Fibroblast of lung (primary cell): Measurements from ENCODE around the gene ST8SIA4. TPM values are rescaled to one million over a fixed set of nuclear protein-coding genes. Genes with fewer than 3 reads are reported as not detected.

Experiments
- DNase-seq, 2 donors: peaks; one replicate each; pipeline versions ENCODE4 v3.0.0 to v3.0.0-alpha.2; 2010; ENCODE audit warnings: low read depth in 2 of 2
- H2AFZ ChIP-seq: 2 replicates; pipeline ENCODE4 v1.5.1; 2012; ENCODE audit warnings: low read length, control low read depth, inconsistent platforms
- H3K27ac ChIP-seq: 2 replicates; pipeline ENCODE4 v1.5.1; 2011; ENCODE audit warnings: low read length, control low read depth; ENCODE audit not compliant: insufficient read depth
- H3K27me3 ChIP-seq: 2 replicates; pipeline ENCODE4 v1.5.1; 2011; ENCODE audit warnings: mild to moderate bottlenecking, low read length; ENCODE audit not compliant: control insufficient read depth, insufficient read depth
- H3K36me3 ChIP-seq: 2 replicates; pipeline ENCODE4 v1.5.1; 2011; ENCODE audit warnings: low read length; ENCODE audit not compliant: control insufficient read depth, insufficient read depth
- H3K4me1 ChIP-seq: 2 replicates; pipeline ENCODE4 v1.5.1; 2011; ENCODE audit warnings: low read length; ENCODE audit not compliant: control insufficient read depth, insufficient read depth; ENCODE audit errors: extremely low read depth
- H3K4me2 ChIP-seq: 2 replicates; pipeline ENCODE4 v1.5.1; 2011; ENCODE audit warnings: low read length, control low read depth; ENCODE audit not compliant: insufficient read depth; ENCODE audit errors: extremely low read depth
- H3K4me3 ChIP-seq, 4 experiments: fragments of 200-600 bp in 1 of 4; sonication (generic) in 1 of 4; replicated peaks in 1 of 4; 2 replicates each; pipeline ENCODE4 v1.5.1; 2011 to 2016; ENCODE audit warnings: low read length in 4 of 4, low read depth in 3 of 4, mild to moderate bottlenecking in 3 of 4, control low read depth in 2 of 4, inconsistent platforms in 1 of 4, mixed read lengths in 1 of 4; ENCODE audit not compliant: insufficient read depth in 1 of 4; ENCODE audit errors: control extremely low read depth in 1 of 4
- H3K79me2 ChIP-seq: 2 replicates; pipeline ENCODE4 v1.5.1; 2012; ENCODE audit warnings: mild to moderate bottlenecking, low read length, inconsistent platforms; ENCODE audit not compliant: control insufficient read depth, insufficient read depth
- H3K9ac ChIP-seq: 2 replicates; pipeline ENCODE4 v1.5.1; 2011; ENCODE audit warnings: mild to moderate bottlenecking, low read length, control low read depth; ENCODE audit not compliant: insufficient read depth
- H3K9me3 ChIP-seq: 2 replicates; pipeline ENCODE4 v1.5.1; 2012; ENCODE audit warnings: low read depth, low read length; ENCODE audit not compliant: control insufficient read depth, insufficient read depth
- H4K20me1 ChIP-seq: 2 replicates; pipeline ENCODE4 v1.5.1; 2011; ENCODE audit warnings: low read length; ENCODE audit not compliant: control insufficient read depth, insufficient read depth; ENCODE audit errors: extremely low read depth
- CTCF ChIP-seq, 2 donors: IDR thresholded peaks in 1 of 2; conservative IDR thresholded peaks in 1 of 2; 1 replicate in 1 of 2; 2 replicates in 1 of 2; pipeline ENCODE4 v1.5.1; 2011 to 2012; ENCODE audit warnings: low read length in 2 of 2, control low read depth in 1 of 2, inconsistent platforms in 1 of 2, low read depth in 1 of 2, mild to moderate bottlenecking in 1 of 2
- EZH2 ChIP-seq: IDR thresholded peaks from 2 replicates; pipeline ENCODE4 v1.5.1; 2012; ENCODE audit warnings: low read length, control low read depth, mild to moderate bottlenecking; ENCODE audit errors: missing control alignments
- polyA plus RNA-seq, 2 donors: library from polyadenylated mRNA; depleted of rRNA in 1 of 2; stranded (reverse) in 1 of 2; unstranded in 1 of 2; fragments of >200 nt; gene quantifications; 2 replicates each; pipeline ENCODE4 v1.2.1, GENCODE V29; 2011 to 2012; ENCODE audit warnings: missing spikeins in 1 of 2
- total RNA-seq: library from RNA; depleted of rRNA; stranded (reverse); fragments of >200 nt; gene quantifications from 2 replicates; pipeline ENCODE4 v1.2.1, GENCODE V29; 2014

ST8SIA4 gene
- total and polyA plus RNA-seq, 2 donors (not counting 1 experiment from before 2014, with no cell fraction given) = 0.02 to 0.33 TPM

- Histone ChIP-seq H3K4me3 (no peak overlapping the region), H3K9me3 (no peaks in the 10 kb centered on the region), H3K4me1 (no peaks in the 10 kb centered on the region), H3K27ac (no peak overlapping the region), H3K36me3 (no peaks in the 10 kb centered on the region), H3K4me2 (no peak overlapping the region), H2AFZ (no peak overlapping the region), H4K20me1 (no peaks in the 10 kb centered on the region), H3K9ac (no peak overlapping the region), H3K79me2 (no peaks in the 10 kb centered on the region), H3K27me3 (no peaks in the 10 kb centered on the region)
- TF ChIP-seq EZH2 (no peak), CTCF (conservative IDR thresholded peaks at IDR 0.05 in 1 of 2, IDR thresholded peaks at IDR 0.05 in 1 of 2; ENCODE audit: low read depth in 1 of 2, low read length in 2 of 2) (no peak)
- no peak for DNase-seq
Measured at GRCh38 chr5:100863739-100864138, 39.3 kb downstream of the ST8SIA4 start.

GRCh38 chr5:100861148-100861547, 41.9 kb downstream of the ST8SIA4 start:
- Histone ChIP-seq H3K9ac (no peak overlapping the region), H3K27me3 (no peaks in the 10 kb centered on the region), H3K4me2 (no peak overlapping the region), H3K4me1 (no peaks in the 10 kb centered on the region), H2AFZ (no peak overlapping the region), H3K36me3 (no peaks in the 10 kb centered on the region), H3K79me2 (no peaks in the 10 kb centered on the region), H3K4me3 (no peak overlapping the region), H4K20me1 (no peaks in the 10 kb centered on the region), H3K9me3 (no peaks in the 10 kb centered on the region), H3K27ac (no peak overlapping the region)
- TF ChIP-seq EZH2 (no peak), CTCF (conservative IDR thresholded peaks at IDR 0.05 in 1 of 2, IDR thresholded peaks at IDR 0.05 in 1 of 2; ENCODE audit: low read depth in 1 of 2, low read length in 2 of 2) (no peak)
- DNase-seq = no peak

GRCh38 chr5:100860407-100860806, 42.7 kb downstream of the ST8SIA4 start:
- TF ChIP-seq CTCF (conservative IDR thresholded peaks at IDR 0.05 in 1 of 2, IDR thresholded peaks at IDR 0.05 in 1 of 2; ENCODE audit: low read depth in 1 of 2, low read length in 2 of 2) = no peak
- no peak for TF ChIP-seq EZH2
- H3K4me3 ChIP-seq = no peak overlapping the region
- DNase-seq = no peak
- H3K4me2 ChIP-seq = no peak overlapping the region
- no peaks in the 10 kb centered on the region for H3K4me1 ChIP-seq
- H4K20me1 ChIP-seq = no peaks in the 10 kb centered on the region
- H3K36me3 ChIP-seq = no peaks in the 10 kb centered on the region
- H3K27ac ChIP-seq = no peak overlapping the region
- H3K9me3 ChIP-seq = no peaks in the 10 kb centered on the region
- H2AFZ ChIP-seq = no peak overlapping the region
- H3K27me3 ChIP-seq = no peaks in the 10 kb centered on the region
- H3K9ac ChIP-seq = no peak overlapping the region
- no peaks in the 10 kb centered on the region for H3K79me2 ChIP-seq
